ENCODE results near the gene EP300. TPM values are rescaled to one million over a fixed set of nuclear protein-coding genes. Genes with fewer than 3 reads are reported as not detected.
"Not testable (repeated sequence)": the region's sequence is repeated elsewhere in the genome, so short reads cannot be mapped to it uniquely, and the experiment has no call there.

The EP300 gene
- total RNA-seq, 5 donors from 2014 or later (not counting 1 experiment from before 2014, with no cell fraction given), result 97.6 to 161 (median 101) TPM

GRCh38 chr22:41066341-41066740 is 26.1 kb upstream of the EP300 start:
- H3K27ac ChIP-seq (ENCODE audit: low read length); H3K36me3 ChIP-seq (ENCODE audit: control insufficient read depth in 2 of 2, extremely low read depth in 1 of 2, insufficient read depth in 1 of 2, low read length in 1 of 2); H3K4me1 ChIP-seq (ENCODE audit: control insufficient read depth in 1 of 2, extremely low read depth in 1 of 2, insufficient read depth in 2 of 2, low read length in 2 of 2); POLR2A ChIA-PET; H3K27ac Mint-ChIP-seq; H3K27me3 Mint-ChIP-seq; DNase-seq; H3K27me3 ChIP-seq (replicated peaks in 1 of 2; ENCODE audit: control insufficient read depth in 2 of 2, extremely low read depth in 1 of 2, insufficient read depth in 2 of 2, low read length in 1 of 2); H3K36me3 Mint-ChIP-seq; H3K9me3 Mint-ChIP-seq; ATAC-seq (replicated peaks in 1 of 4); H3K9me3 ChIP-seq; H3K4me3 Mint-ChIP-seq; H3K4me3 ChIP-seq (ENCODE audit: control insufficient read depth in 1 of 2, extremely low read depth in 1 of 2, low read length in 1 of 2): not testable (repeated sequence)
- peaks cover 5 to 11% (median 11%) of the 10 kb centered on the region in 3 donors for H3K4me1 Mint-ChIP-seq
- CTCF ChIA-PET, result interaction anchor here in 1 of 2 donors (0.7 kb wide), 1 partner anchor 22 kb away, joined by 9 read pairs; no protein-coding TSS in a partner anchor
- WGBS (ENCODE audit: insufficient coverage), result 97% methylated on average over 7 of the region's 8 CpGs

- H3K4me1 ChIP-seq (ENCODE audit: control insufficient read depth in 1 of 2, extremely low read depth in 1 of 2, insufficient read depth in 2 of 2, low read length in 2 of 2); H3K4me3 Mint-ChIP-seq; POLR2A ChIA-PET; H3K36me3 Mint-ChIP-seq; CTCF ChIA-PET; H3K27ac ChIP-seq (ENCODE audit: low read length); H3K9me3 ChIP-seq; H3K27me3 ChIP-seq (replicated peaks in 1 of 2; ENCODE audit: control insufficient read depth in 2 of 2, extremely low read depth in 1 of 2, insufficient read depth in 2 of 2, low read length in 1 of 2); ATAC-seq (replicated peaks in 1 of 4); DNase-seq; H3K27me3 Mint-ChIP-seq; H3K36me3 ChIP-seq (ENCODE audit: control insufficient read depth in 2 of 2, extremely low read depth in 1 of 2, insufficient read depth in 1 of 2, low read length in 1 of 2); H3K27ac Mint-ChIP-seq; H3K4me3 ChIP-seq (ENCODE audit: control insufficient read depth in 1 of 2, extremely low read depth in 1 of 2, low read length in 1 of 2); H3K9me3 Mint-ChIP-seq: not testable (repeated sequence)
- H3K4me1 Mint-ChIP-seq, result peaks cover 5 to 11% (median 11%) of the 10 kb centered on the region in 3 donors
- WGBS (ENCODE audit: insufficient coverage), result 94% methylated on average over 9 of the region's 10 CpGs
These were observed 24.4 kb upstream of the EP300 start for GRCh38 chr22:41067968-41068367.

- H3K9me3 Mint-ChIP-seq, result no peaks in the 10 kb centered on the region
- no peak overlapping the region for H3K27ac Mint-ChIP-seq
- no peak overlapping the region for H3K27ac ChIP-seq (ENCODE audit: low read length)
- no peaks in the 10 kb centered on the region for H3K27me3 Mint-ChIP-seq
- peaks cover 5 to 11% (median 11%) of the 10 kb centered on the region in 3 donors for H3K4me1 Mint-ChIP-seq
- H3K36me3 Mint-ChIP-seq, result no peaks in the 10 kb centered on the region
- 95% methylated on average over 4 of the region's 14 CpGs for WGBS (ENCODE audit: insufficient coverage)
- ATAC-seq (replicated peaks in 1 of 4), result no peak
- H3K4me1 ChIP-seq (ENCODE audit: control insufficient read depth in 1 of 2, extremely low read depth in 1 of 2, insufficient read depth in 2 of 2, low read length in 2 of 2), result peaks cover 0 to 9% of the 10 kb centered on the region in 2 experiments
- no peak overlapping the region for H3K4me3 Mint-ChIP-seq
- DNase-seq, result no peak
- CTCF ChIA-PET, result no interaction called here
- POLR2A ChIA-PET, result interaction anchor here in 1 of 2 donors (0.6 kb wide), 1 partner anchor 388 kb away, joined by 3 read pairs; no protein-coding TSS in a partner anchor
- H3K27me3 ChIP-seq (replicated peaks in 1 of 2; ENCODE audit: control insufficient read depth in 2 of 2, extremely low read depth in 1 of 2, insufficient read depth in 2 of 2, low read length in 1 of 2), result peaks cover 0 to 3% of the 10 kb centered on the region in 2 experiments
- no peaks in the 10 kb centered on the region for H3K9me3 ChIP-seq
- H3K4me3 ChIP-seq (ENCODE audit: control insufficient read depth in 1 of 2, extremely low read depth in 1 of 2, low read length in 1 of 2), result no peak overlapping the region
- H3K36me3 ChIP-seq (ENCODE audit: control insufficient read depth in 2 of 2, extremely low read depth in 1 of 2, insufficient read depth in 1 of 2, low read length in 1 of 2), result no peaks in the 10 kb centered on the region
These were observed 21.6 kb upstream of the EP300 start for GRCh38 chr22:41070665-41071331.

GRCh38 chr22:41074061-41074460 is 18.3 kb upstream of the EP300 start:
- Mint-ChIP-seq H3K27me3 (no peaks in the 10 kb centered on the region), H3K36me3 (no peaks in the 10 kb centered on the region), H3K27ac (no peak overlapping the region), H3K9me3 (no peaks in the 10 kb centered on the region), H3K4me3 (no peak overlapping the region), H3K4me1 (peaks cover 2 to 7% (median 3%) of the 10 kb centered on the region in 3 donors)
- H3K9me3 ChIP-seq, result no peaks in the 10 kb centered on the region
- CTCF ChIA-PET, result no interaction called here
- POLR2A ChIA-PET, result no interaction called here
- 94% methylated on average over 10 of the region's 11 CpGs for WGBS (ENCODE audit: insufficient coverage)
- no peak overlapping the region for H3K4me3 ChIP-seq (ENCODE audit: control insufficient read depth in 1 of 2, extremely low read depth in 1 of 2, low read length in 1 of 2)
- H3K4me1 ChIP-seq (ENCODE audit: control insufficient read depth in 1 of 2, extremely low read depth in 1 of 2, insufficient read depth in 2 of 2, low read length in 2 of 2), result peaks cover 0 to 3% of the 10 kb centered on the region in 2 experiments
- no peaks in the 10 kb centered on the region for H3K36me3 ChIP-seq (ENCODE audit: control insufficient read depth in 2 of 2, extremely low read depth in 1 of 2, insufficient read depth in 1 of 2, low read length in 1 of 2)
- H3K27me3 ChIP-seq (replicated peaks in 1 of 2; ENCODE audit: control insufficient read depth in 2 of 2, extremely low read depth in 1 of 2, insufficient read depth in 2 of 2, low read length in 1 of 2), result peaks cover 0 to 10% of the 10 kb centered on the region in 2 experiments
- no peak for DNase-seq
- ATAC-seq (replicated peaks in 1 of 4), result no peak
- no peak overlapping the region for H3K27ac ChIP-seq (ENCODE audit: low read length)

GRCh38 chr22:41074466-41074865 is 17.9 kb upstream of the EP300 start:
- no peak for ATAC-seq (replicated peaks in 1 of 4)
- Mint-ChIP-seq H3K36me3 (no peaks in the 10 kb centered on the region), H3K4me3 (no peak overlapping the region), H3K4me1 (peaks cover 0 to 5% (median 0%) of the 10 kb centered on the region in 3 donors), H3K27me3 (no peaks in the 10 kb centered on the region), H3K27ac (no peak overlapping the region), H3K9me3 (no peaks in the 10 kb centered on the region)
- no peaks in the 10 kb centered on the region for H3K36me3 ChIP-seq (ENCODE audit: control insufficient read depth in 2 of 2, extremely low read depth in 1 of 2, insufficient read depth in 1 of 2, low read length in 1 of 2)
- ChIA-PET CTCF (no interaction called here), POLR2A (no interaction called here)
- DNase-seq, result no peak
- H3K4me1 ChIP-seq (ENCODE audit: control insufficient read depth in 1 of 2, extremely low read depth in 1 of 2, insufficient read depth in 2 of 2, low read length in 2 of 2), result no peaks in the 10 kb centered on the region
- H3K27me3 ChIP-seq (replicated peaks in 1 of 2; ENCODE audit: control insufficient read depth in 2 of 2, extremely low read depth in 1 of 2, insufficient read depth in 2 of 2, low read length in 1 of 2), result peaks cover 0 to 10% of the 10 kb centered on the region in 2 experiments
- 93% methylated on average over 22 of the region's 22 CpGs for WGBS (ENCODE audit: insufficient coverage)
- H3K27ac ChIP-seq (ENCODE audit: low read length), result no peak overlapping the region
- no peaks in the 10 kb centered on the region for H3K9me3 ChIP-seq
- no peak overlapping the region for H3K4me3 ChIP-seq (ENCODE audit: control insufficient read depth in 1 of 2, extremely low read depth in 1 of 2, low read length in 1 of 2)

GRCh38 chr22:41074941-41075710 is 17.3 kb upstream of the EP300 start:
- Mint-ChIP-seq H3K4me3 (no peak overlapping the region), H3K4me1 (peaks cover 0 to 5% (median 0%) of the 10 kb centered on the region in 3 donors), H3K27ac (no peak overlapping the region), H3K27me3 (no peaks in the 10 kb centered on the region), H3K9me3 (no peaks in the 10 kb centered on the region), H3K36me3 (no peaks in the 10 kb centered on the region)
- H3K27ac ChIP-seq (ENCODE audit: low read length), result no peak overlapping the region
- ATAC-seq (replicated peaks in 1 of 4) (no peak), DNase-seq (no peak)
- 87% methylated on average over 23 of the region's 26 CpGs for WGBS (ENCODE audit: insufficient coverage)
- ChIA-PET CTCF (no interaction called here), POLR2A (no interaction called here)
- no peaks in the 10 kb centered on the region for H3K4me1 ChIP-seq (ENCODE audit: control insufficient read depth in 1 of 2, extremely low read depth in 1 of 2, insufficient read depth in 2 of 2, low read length in 2 of 2)
- peaks cover 0 to 10% of the 10 kb centered on the region in 2 experiments for H3K27me3 ChIP-seq (replicated peaks in 1 of 2; ENCODE audit: control insufficient read depth in 2 of 2, extremely low read depth in 1 of 2, insufficient read depth in 2 of 2, low read length in 1 of 2)
- no peaks in the 10 kb centered on the region for H3K36me3 ChIP-seq (ENCODE audit: control insufficient read depth in 2 of 2, extremely low read depth in 1 of 2, insufficient read depth in 1 of 2, low read length in 1 of 2)
- H3K4me3 ChIP-seq (ENCODE audit: control insufficient read depth in 1 of 2, extremely low read depth in 1 of 2, low read length in 1 of 2), result no peak overlapping the region
- H3K9me3 ChIP-seq, result no peaks in the 10 kb centered on the region

Measured in T-cell (primary cell).